WTC11 (cell line): ENCODE results near the gene MEN1. TPM values are rescaled to one million over a fixed set of nuclear protein-coding genes. Genes with fewer than 3 reads are reported as not detected.
A peak's percentile ranks its signal among the peaks of the same experiment; 100 is the strongest.

ENCODE experiments used
- ATAC-seq: fragments of 200-7000 bp; cut with Tn5 transposase; 2 replicates; pipeline ENCODE4 v1.10.0; 2021; ENCODE audit warnings: mild to moderate bottlenecking, moderate library complexity
- CTCF ChIA-PET: fragments of 300-600 bp; sonication (Branson Sonifier 250); formaldehyde crosslinking; loops from one replicate; lab custom pipeline; 2021; ENCODE audit warnings: antibody characterized with exemption; lab: Charles Lee
- POLR2A ChIA-PET: fragments of 350-600 bp; sonication (Branson Sonifier 250); formaldehyde crosslinking; loops from one replicate; lab custom pipeline; 2021; ENCODE audit warnings: antibody characterized with exemption; lab: Charles Lee
- DNase-seq: peaks from one replicate; pipeline ENCODE4 v3.0.0; 2021; ENCODE audit warnings: low spot score
- H3K27ac Mint-ChIP-seq: 2 replicates; pipeline ENCODE4 v1.8.0; 2021; ENCODE audit warnings: mixed read lengths
- H3K27me3 Mint-ChIP-seq: 2 replicates; pipeline ENCODE4 v1.8.0; 2021; ENCODE audit warnings: low read depth, mild to moderate bottlenecking, moderate library complexity, mixed read lengths
- H3K36me3 Mint-ChIP-seq: 2 replicates; pipeline ENCODE4 v1.8.0; 2021; ENCODE audit warnings: mixed read lengths
- H3K4me1 Mint-ChIP-seq: 2 replicates; pipeline ENCODE4 v1.8.0; 2022; ENCODE audit warnings: mixed read lengths
- H3K4me3 Mint-ChIP-seq: 2 replicates; pipeline ENCODE4 v1.8.0; 2021; ENCODE audit warnings: mild to moderate bottlenecking, moderate library complexity, mixed read lengths
- H3K9me3 Mint-ChIP-seq: 2 replicates; pipeline ENCODE4 v1.8.0; 2021; ENCODE audit warnings: mixed read lengths
- CREB1 ChIP-seq: sonication (generic); formaldehyde crosslinking; IDR thresholded peaks from 2 replicates; pipeline ENCODE4 v1.8.0; 2023; ENCODE audit warnings: mild to moderate bottlenecking, missing genetic modification reagents
- FOXP1 ChIP-seq: sonication (generic); formaldehyde crosslinking; IDR thresholded peaks from 2 replicates; pipeline ENCODE4 v1.8.0; 2022; ENCODE audit warnings: missing genetic modification reagents, mild to moderate bottlenecking, moderate library complexity, borderline replicate concordance
- TP53 ChIP-seq: sonication (generic); formaldehyde crosslinking; IDR thresholded peaks from 2 replicates; pipeline ENCODE4 v1.8.1; 2023; ENCODE audit warnings: mild to moderate bottlenecking, missing genetic modification reagents
- ZBTB21 ChIP-seq: sonication (generic); formaldehyde crosslinking; IDR thresholded peaks from 2 replicates; pipeline ENCODE4 v1.8.1; 2023; ENCODE audit warnings: mild to moderate bottlenecking, missing genetic modification reagents, borderline replicate concordance
- ZNF263 ChIP-seq: sonication (generic); formaldehyde crosslinking; IDR thresholded peaks from 2 replicates; pipeline ENCODE4 v1.8.1; 2022; ENCODE audit warnings: low read depth, mild to moderate bottlenecking, moderate library complexity, missing genetic modification reagents
- ZNF396 ChIP-seq: fragments of 250-450 bp; sonication (Bioruptor Pico); IDR thresholded peaks from 2 replicates; pipeline ENCODE4 v1.8.0; 2021; ENCODE audit warnings: mild to moderate bottlenecking, moderate library complexity, borderline replicate concordance
- total RNA-seq: library from RNA; stranded (reverse); gene quantifications from 3 replicates; pipeline ENCODE4 v1.2.3, GENCODE V29; 2021
- TF ChIP-seq, protein P1 (sequence below): sonication (generic); formaldehyde crosslinking; IDR thresholded peaks from 2 replicates; pipeline ENCODE4 v1.8.1; 2023; ENCODE audit warnings: mild to moderate bottlenecking, missing genetic modification reagents, moderate library complexity
- TF ChIP-seq, protein P2 (sequence below): sonication (generic); formaldehyde crosslinking; IDR thresholded peaks from 2 replicates; pipeline ENCODE4 v1.8.0; 2022; ENCODE audit warnings: mild to moderate bottlenecking, missing genetic modification reagents
- TF ChIP-seq, protein P3 (sequence below): sonication (generic); formaldehyde crosslinking; IDR thresholded peaks from 2 replicates; pipeline ENCODE4 v1.8.0; 2023; ENCODE audit warnings: missing genetic modification reagents, mild to moderate bottlenecking, borderline replicate concordance
- TF ChIP-seq, protein P4 (sequence below): fragments of 250-450 bp; sonication (Bioruptor Pico); IDR thresholded peaks from 2 replicates; pipeline ENCODE4 v2.1.2; 2022; ENCODE audit warnings: mild to moderate bottlenecking, moderate library complexity
- TF ChIP-seq, protein P5 (sequence below): fragments of 250-450 bp; sonication (Bioruptor Pico); IDR thresholded peaks from 2 replicates; pipeline ENCODE4 v1.9.0; 2021; ENCODE audit warnings: mild to moderate bottlenecking
- TF ChIP-seq, protein P6 (sequence below): fragments of 200-600 bp; IDR thresholded peaks from 2 replicates; pipeline ENCODE4 v1.8.0; 2022; ENCODE audit warnings: antibody characterized with exemption
- TF ChIP-seq, protein P7 (sequence below): sonication (generic); formaldehyde crosslinking; conservative IDR thresholded peaks from 2 replicates; pipeline ENCODE4 v1.8.1; 2022; ENCODE audit warnings: mild to moderate bottlenecking, missing genetic modification reagents

The MEN1 gene
- total RNA-seq, 1 experiment from 2014 or later, result 47.1 TPM

DNA sequence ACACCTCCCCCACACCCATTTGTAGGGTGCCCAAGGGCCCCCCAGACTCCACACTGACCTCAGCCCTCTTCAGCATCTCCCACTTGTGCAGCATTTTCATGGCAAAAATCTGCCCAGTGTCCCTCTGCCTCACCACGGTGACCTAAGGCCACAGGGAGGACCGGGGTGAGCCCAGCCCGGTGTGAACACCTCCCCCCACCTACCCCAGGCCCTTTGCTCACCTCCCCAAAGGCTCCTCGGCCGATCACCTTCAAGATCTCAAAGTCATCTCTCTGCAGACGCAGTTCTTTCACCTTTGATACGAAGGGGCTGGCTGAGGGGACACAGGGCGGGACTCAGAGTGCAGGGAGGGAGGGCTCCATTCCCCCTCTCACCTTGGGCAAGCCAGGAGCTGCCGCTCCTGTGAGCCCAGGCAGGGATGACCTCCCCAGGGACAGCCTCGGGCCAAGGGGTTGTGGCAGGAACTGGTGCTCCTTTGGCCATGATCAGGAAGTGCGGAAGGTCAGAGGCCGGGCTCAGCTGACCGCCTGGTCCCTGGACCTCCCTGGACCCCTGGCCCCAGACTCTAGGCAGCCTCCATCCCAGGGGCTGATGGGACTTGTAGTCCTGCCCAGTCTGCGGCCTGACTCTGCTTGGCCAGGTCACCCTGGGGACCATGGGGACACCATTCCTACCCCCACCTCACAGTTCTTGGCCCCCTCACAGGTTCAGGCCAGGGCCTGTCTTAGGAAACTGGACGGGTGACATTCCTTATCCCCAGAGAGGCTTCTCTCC, 31.4 kb upstream of the MEN1 start:
- Mint-ChIP-seq H3K36me3 (peaks cover 3% of the 10 kb centered on the region; the same call in 1 of the 2 replicates), H3K27ac (peak overlapping the region; percentile 81)
- TF ChIP-seq, protein P1, sequence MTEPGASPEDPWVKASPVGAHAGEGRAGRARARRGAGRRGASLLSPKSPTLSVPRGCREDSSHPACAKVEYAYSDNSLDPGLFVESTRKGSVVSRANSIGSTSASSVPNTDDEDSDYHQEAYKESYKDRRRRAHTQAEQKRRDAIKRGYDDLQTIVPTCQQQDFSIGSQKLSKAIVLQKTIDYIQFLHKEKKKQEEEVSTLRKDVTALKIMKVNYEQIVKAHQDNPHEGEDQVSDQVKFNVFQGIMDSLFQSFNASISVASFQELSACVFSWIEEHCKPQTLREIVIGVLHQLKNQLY (CRISPR knock-in tag), result no peak
- TF ChIP-seq, protein P2, sequence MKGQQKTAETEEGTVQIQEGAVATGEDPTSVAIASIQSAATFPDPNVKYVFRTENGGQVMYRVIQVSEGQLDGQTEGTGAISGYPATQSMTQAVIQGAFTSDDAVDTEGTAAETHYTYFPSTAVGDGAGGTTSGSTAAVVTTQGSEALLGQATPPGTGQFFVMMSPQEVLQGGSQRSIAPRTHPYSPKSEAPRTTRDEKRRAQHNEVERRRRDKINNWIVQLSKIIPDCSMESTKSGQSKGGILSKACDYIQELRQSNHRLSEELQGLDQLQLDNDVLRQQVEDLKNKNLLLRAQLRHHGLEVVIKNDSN (CRISPR knock-in tag), result no peak
- TF ChIP-seq, protein P3, sequence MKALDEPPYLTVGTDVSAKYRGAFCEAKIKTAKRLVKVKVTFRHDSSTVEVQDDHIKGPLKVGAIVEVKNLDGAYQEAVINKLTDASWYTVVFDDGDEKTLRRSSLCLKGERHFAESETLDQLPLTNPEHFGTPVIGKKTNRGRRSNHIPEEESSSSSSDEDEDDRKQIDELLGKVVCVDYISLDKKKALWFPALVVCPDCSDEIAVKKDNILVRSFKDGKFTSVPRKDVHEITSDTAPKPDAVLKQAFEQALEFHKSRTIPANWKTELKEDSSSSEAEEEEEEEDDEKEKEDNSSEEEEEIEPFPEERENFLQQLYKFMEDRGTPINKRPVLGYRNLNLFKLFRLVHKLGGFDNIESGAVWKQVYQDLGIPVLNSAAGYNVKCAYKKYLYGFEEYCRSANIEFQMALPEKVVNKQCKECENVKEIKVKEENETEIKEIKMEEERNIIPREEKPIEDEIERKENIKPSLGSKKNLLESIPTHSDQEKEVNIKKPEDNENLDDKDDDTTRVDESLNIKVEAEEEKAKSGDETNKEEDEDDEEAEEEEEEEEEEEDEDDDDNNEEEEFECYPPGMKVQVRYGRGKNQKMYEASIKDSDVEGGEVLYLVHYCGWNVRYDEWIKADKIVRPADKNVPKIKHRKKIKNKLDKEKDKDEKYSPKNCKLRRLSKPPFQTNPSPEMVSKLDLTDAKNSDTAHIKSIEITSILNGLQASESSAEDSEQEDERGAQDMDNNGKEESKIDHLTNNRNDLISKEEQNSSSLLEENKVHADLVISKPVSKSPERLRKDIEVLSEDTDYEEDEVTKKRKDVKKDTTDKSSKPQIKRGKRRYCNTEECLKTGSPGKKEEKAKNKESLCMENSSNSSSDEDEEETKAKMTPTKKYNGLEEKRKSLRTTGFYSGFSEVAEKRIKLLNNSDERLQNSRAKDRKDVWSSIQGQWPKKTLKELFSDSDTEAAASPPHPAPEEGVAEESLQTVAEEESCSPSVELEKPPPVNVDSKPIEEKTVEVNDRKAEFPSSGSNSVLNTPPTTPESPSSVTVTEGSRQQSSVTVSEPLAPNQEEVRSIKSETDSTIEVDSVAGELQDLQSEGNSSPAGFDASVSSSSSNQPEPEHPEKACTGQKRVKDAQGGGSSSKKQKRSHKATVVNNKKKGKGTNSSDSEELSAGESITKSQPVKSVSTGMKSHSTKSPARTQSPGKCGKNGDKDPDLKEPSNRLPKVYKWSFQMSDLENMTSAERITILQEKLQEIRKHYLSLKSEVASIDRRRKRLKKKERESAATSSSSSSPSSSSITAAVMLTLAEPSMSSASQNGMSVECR (CRISPR knock-in tag), result no peak
- TF ChIP-seq, protein P4, sequence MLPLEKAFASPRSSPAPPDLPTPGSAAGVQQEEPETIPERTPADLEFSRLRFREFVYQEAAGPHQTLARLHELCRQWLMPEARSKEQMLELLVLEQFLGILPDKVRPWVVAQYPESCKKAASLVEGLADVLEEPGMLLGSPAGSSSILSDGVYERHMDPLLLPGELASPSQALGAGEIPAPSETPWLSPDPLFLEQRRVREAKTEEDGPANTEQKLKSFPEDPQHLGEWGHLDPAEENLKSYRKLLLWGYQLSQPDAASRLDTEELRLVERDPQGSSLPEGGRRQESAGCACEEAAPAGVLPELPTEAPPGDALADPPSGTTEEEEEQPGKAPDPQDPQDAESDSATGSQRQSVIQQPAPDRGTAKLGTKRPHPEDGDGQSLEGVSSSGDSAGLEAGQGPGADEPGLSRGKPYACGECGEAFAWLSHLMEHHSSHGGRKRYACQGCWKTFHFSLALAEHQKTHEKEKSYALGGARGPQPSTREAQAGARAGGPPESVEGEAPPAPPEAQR (CRISPR knock-in tag), result no peak
- TF ChIP-seq ZNF396 (no peak), FOXP1 (no peak), ZBTB21 (CRISPR knock-in tag) (no peak), CREB1 (CRISPR knock-in tag) (no peak), ZNF263 (CRISPR knock-in tag) (no peak), TP53 (CRISPR knock-in tag) (no peak)
- TF ChIP-seq, protein P5, sequence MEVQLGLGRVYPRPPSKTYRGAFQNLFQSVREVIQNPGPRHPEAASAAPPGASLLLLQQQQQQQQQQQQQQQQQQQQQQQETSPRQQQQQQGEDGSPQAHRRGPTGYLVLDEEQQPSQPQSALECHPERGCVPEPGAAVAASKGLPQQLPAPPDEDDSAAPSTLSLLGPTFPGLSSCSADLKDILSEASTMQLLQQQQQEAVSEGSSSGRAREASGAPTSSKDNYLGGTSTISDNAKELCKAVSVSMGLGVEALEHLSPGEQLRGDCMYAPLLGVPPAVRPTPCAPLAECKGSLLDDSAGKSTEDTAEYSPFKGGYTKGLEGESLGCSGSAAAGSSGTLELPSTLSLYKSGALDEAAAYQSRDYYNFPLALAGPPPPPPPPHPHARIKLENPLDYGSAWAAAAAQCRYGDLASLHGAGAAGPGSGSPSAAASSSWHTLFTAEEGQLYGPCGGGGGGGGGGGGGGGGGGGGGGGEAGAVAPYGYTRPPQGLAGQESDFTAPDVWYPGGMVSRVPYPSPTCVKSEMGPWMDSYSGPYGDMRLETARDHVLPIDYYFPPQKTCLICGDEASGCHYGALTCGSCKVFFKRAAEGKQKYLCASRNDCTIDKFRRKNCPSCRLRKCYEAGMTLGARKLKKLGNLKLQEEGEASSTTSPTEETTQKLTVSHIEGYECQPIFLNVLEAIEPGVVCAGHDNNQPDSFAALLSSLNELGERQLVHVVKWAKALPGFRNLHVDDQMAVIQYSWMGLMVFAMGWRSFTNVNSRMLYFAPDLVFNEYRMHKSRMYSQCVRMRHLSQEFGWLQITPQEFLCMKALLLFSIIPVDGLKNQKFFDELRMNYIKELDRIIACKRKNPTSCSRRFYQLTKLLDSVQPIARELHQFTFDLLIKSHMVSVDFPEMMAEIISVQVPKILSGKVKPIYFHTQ (CRISPR knock-in tag), result no peak
- TF ChIP-seq, protein P6, sequence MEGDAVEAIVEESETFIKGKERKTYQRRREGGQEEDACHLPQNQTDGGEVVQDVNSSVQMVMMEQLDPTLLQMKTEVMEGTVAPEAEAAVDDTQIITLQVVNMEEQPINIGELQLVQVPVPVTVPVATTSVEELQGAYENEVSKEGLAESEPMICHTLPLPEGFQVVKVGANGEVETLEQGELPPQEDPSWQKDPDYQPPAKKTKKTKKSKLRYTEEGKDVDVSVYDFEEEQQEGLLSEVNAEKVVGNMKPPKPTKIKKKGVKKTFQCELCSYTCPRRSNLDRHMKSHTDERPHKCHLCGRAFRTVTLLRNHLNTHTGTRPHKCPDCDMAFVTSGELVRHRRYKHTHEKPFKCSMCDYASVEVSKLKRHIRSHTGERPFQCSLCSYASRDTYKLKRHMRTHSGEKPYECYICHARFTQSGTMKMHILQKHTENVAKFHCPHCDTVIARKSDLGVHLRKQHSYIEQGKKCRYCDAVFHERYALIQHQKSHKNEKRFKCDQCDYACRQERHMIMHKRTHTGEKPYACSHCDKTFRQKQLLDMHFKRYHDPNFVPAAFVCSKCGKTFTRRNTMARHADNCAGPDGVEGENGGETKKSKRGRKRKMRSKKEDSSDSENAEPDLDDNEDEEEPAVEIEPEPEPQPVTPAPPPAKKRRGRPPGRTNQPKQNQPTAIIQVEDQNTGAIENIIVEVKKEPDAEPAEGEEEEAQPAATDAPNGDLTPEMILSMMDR, result no peak
- TF ChIP-seq, protein P7, sequence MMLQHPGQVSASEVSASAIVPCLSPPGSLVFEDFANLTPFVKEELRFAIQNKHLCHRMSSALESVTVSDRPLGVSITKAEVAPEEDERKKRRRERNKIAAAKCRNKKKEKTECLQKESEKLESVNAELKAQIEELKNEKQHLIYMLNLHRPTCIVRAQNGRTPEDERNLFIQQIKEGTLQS (CRISPR knock-in tag), result no peak
- TF ChIP-seq, all 79 proteins: peak for 0
- Mint-ChIP-seq H3K4me3 (no peak overlapping the region), H3K27me3 (no peaks in the 10 kb centered on the region), H3K9me3 (no peaks in the 10 kb centered on the region), H3K4me1 (peaks cover 28% of the 10 kb centered on the region)
- DNase-seq (no peak), ATAC-seq (no peak)
- CTCF ChIA-PET, result interaction anchor here (0.7 to 12.5 kb wide), 4 partner anchors 15 to 54 kb away, joined by 3 to 372 read pairs (median 10); partner anchors contain the start of genes EHD1 and MAP4K2
- POLR2A ChIA-PET, result no interaction called here
